Endothelial cell (in vitro differentiated cells): ENCODE results near the gene BARD1. TPM values are rescaled to one million over a fixed set of nuclear protein-coding genes. Genes with fewer than 3 reads are reported as not detected.

Experiments
- DNase-seq: peaks from one replicate; pipeline ENCODE4 v3.0.0; 2021; ENCODE audit warnings: low spot score
- H3K27ac Mint-ChIP-seq: one replicate; pipeline ENCODE4 v1.8.0; 2021; ENCODE audit warnings: mixed read lengths, inconsistent platforms; ENCODE audit not compliant: unreplicated experiment
- H3K27me3 Mint-ChIP-seq: one replicate; pipeline ENCODE4 v1.8.0; 2021; ENCODE audit warnings: mild to moderate bottlenecking, moderate library complexity, mixed read lengths, inconsistent platforms; ENCODE audit not compliant: unreplicated experiment
- H3K36me3 Mint-ChIP-seq: one replicate; pipeline ENCODE4 v1.8.0; 2021; ENCODE audit warnings: mild to moderate bottlenecking, low read depth, mixed read lengths, inconsistent platforms; ENCODE audit not compliant: unreplicated experiment
- H3K4me1 Mint-ChIP-seq: one replicate; pipeline ENCODE4 v1.8.0; 2021; ENCODE audit warnings: mild to moderate bottlenecking, mixed read lengths, inconsistent platforms; ENCODE audit not compliant: unreplicated experiment
- H3K4me3 Mint-ChIP-seq: one replicate; pipeline ENCODE4 v1.8.0; 2021; ENCODE audit warnings: mild to moderate bottlenecking, mixed read lengths, inconsistent platforms; ENCODE audit not compliant: unreplicated experiment
- H3K9me3 Mint-ChIP-seq: one replicate; pipeline ENCODE4 v1.8.0; 2021; ENCODE audit warnings: mixed read lengths, inconsistent platforms; ENCODE audit not compliant: unreplicated experiment
- CTCF ChIP-seq: fragments of 200-600 bp; sonication (generic); IDR thresholded peaks from one replicate; pipeline ENCODE4 v1.5.0; 2021; ENCODE audit warnings: antibody characterized with exemption; ENCODE audit not compliant: unreplicated experiment
- total RNA-seq: library from RNA; stranded (reverse); fragmentation: NEBNext Ultra II Directional; extraction: Animal tissue kit (Norgen Biotek cat#: 25700); gene quantifications from one replicate; pipeline ENCODE4 v1.2.1, GENCODE V29; 2021; ENCODE audit not compliant: unreplicated experiment

The BARD1 gene
- total RNA-seq, 1 donor from 2014 or later = 22.0 TPM

- peaks cover 3% of the 10 kb centered on the region for H3K4me1 Mint-ChIP-seq
- H3K4me3 Mint-ChIP-seq = no peak overlapping the region
- no peak overlapping the region for H3K27ac Mint-ChIP-seq
- no peak for DNase-seq
- no peaks in the 10 kb centered on the region for H3K27me3 Mint-ChIP-seq
- peaks cover 4% of the 10 kb centered on the region for H3K36me3 Mint-ChIP-seq
- no peak for TF ChIP-seq CTCF
- H3K9me3 Mint-ChIP-seq = no peaks in the 10 kb centered on the region
These were observed 129.7 kb downstream of the BARD1 start for GRCh38 chr2:214679736-214680135.

- H3K4me1 Mint-ChIP-seq = peaks cover 4% of the 10 kb centered on the region
- TF ChIP-seq CTCF = no peak
- H3K4me3 Mint-ChIP-seq = no peak overlapping the region
- no peak for DNase-seq
- no peaks in the 10 kb centered on the region for H3K9me3 Mint-ChIP-seq
- no peak overlapping the region for H3K27ac Mint-ChIP-seq
- no peaks in the 10 kb centered on the region for H3K27me3 Mint-ChIP-seq
- H3K36me3 Mint-ChIP-seq = no peaks in the 10 kb centered on the region
These were observed 132.9 kb downstream of the BARD1 start for GRCh38 chr2:214676421-214677089.
